Keratinocyte (primary cell): ENCODE results near the gene MIEN1. TPM values are rescaled to one million over a fixed set of nuclear protein-coding genes. Genes with fewer than 3 reads are reported as not detected.

ENCODE experiments used
- DNase-seq: peaks from one replicate; pipeline ENCODE4 v3.0.0-alpha.2; 2011; ENCODE audit warnings: low read depth, missing footprints, low spot score
- FAIRE-seq: peaks from 2 replicates; lab custom pipeline; 2011; peaks lifted over from hg19 to GRCh38; lab: Jason Lieb, UNC
- H2AFZ ChIP-seq: 2 replicates; pipeline ENCODE4 v1.6.0; 2012; ENCODE audit warnings: low read length, control low read depth, inconsistent platforms; ENCODE audit not compliant: control insufficient read depth
- H3K27ac ChIP-seq: 2 replicates; pipeline ENCODE4 v1.5.1; 2011; ENCODE audit warnings: low read length; ENCODE audit not compliant: control insufficient read depth, insufficient read depth
- H3K27me3 ChIP-seq: 3 replicates; pipeline ENCODE4 v1.6.0; 2011; ENCODE audit warnings: low read length; ENCODE audit not compliant: control insufficient read depth, insufficient read depth; ENCODE audit errors: extremely low read depth
- H3K36me3 ChIP-seq, 2 experiments: 2 replicates in 1 of 2; 3 replicates in 1 of 2; pipeline ENCODE4 v1.5.1; 2011; ENCODE audit warnings: low read length in 2 of 2, mild to moderate bottlenecking in 1 of 2; ENCODE audit not compliant: control insufficient read depth in 2 of 2, insufficient read depth in 2 of 2; ENCODE audit errors: extremely low read depth in 1 of 2
- H3K4me1 ChIP-seq: 3 replicates; pipeline ENCODE4 v1.5.1; 2011; ENCODE audit warnings: low read length; ENCODE audit not compliant: control insufficient read depth, insufficient read depth; ENCODE audit errors: extremely low read depth
- H3K4me2 ChIP-seq: 3 replicates; pipeline ENCODE4 v1.6.0; 2011; ENCODE audit warnings: low read depth, low read length; ENCODE audit not compliant: control insufficient read depth, insufficient read depth; ENCODE audit errors: extremely low read depth
- H3K4me3 ChIP-seq, 3 experiments: fragments of 200-600 bp in 1 of 3; sonication (generic) in 1 of 3; 2 replicates in 2 of 3; 3 replicates in 1 of 3; pipeline ENCODE4 v1.5.1; 2011 to 2016; ENCODE audit warnings: low read length in 3 of 3, mild to moderate bottlenecking in 3 of 3, control low read depth in 2 of 3, inconsistent platforms in 1 of 3, low read depth in 1 of 3, mixed read lengths in 1 of 3, mixed run types in 1 of 3, moderate library complexity in 1 of 3; ENCODE audit not compliant: control insufficient read depth in 2 of 3, insufficient read depth in 2 of 3; ENCODE audit errors: extremely low read depth in 1 of 3
- H3K79me2 ChIP-seq: 2 replicates; pipeline ENCODE4 v1.6.0; 2012; ENCODE audit warnings: low read length; ENCODE audit not compliant: control insufficient read depth, insufficient read depth
- H3K9ac ChIP-seq: 3 replicates; pipeline ENCODE4 v1.6.0; 2011; ENCODE audit warnings: low read length; ENCODE audit not compliant: control insufficient read depth, insufficient read depth; ENCODE audit errors: extremely low read depth
- H3K9me1 ChIP-seq: 3 replicates; pipeline ENCODE4 v1.6.0; 2011; ENCODE audit warnings: low read length; ENCODE audit not compliant: control insufficient read depth, insufficient read depth; ENCODE audit errors: extremely low read depth
- H3K9me3 ChIP-seq: 2 replicates; pipeline ENCODE4 v1.5.1; 2012; ENCODE audit warnings: low read depth, low read length; ENCODE audit not compliant: control insufficient read depth
- H4K20me1 ChIP-seq: 3 replicates; pipeline ENCODE4 v1.6.0; 2011; ENCODE audit warnings: low read length; ENCODE audit not compliant: control insufficient read depth, insufficient read depth; ENCODE audit errors: extremely low read depth
- CTCF ChIP-seq, 3 experiments: IDR thresholded peaks in 1 of 3; conservative IDR thresholded peaks in 1 of 3; optimal IDR thresholded peaks in 1 of 3; 2 replicates in 2 of 3; 3 replicates in 1 of 3; pipeline versions ENCODE3 to v1.5.1; 2011; ENCODE audit warnings: low read length in 3 of 3, mild to moderate bottlenecking in 3 of 3, moderate library complexity in 2 of 3, control low read depth in 1 of 3, inconsistent platforms in 1 of 3; ENCODE audit not compliant: insufficient read depth in 2 of 3; ENCODE audit errors: extremely low read depth in 1 of 3
- EZH2 ChIP-seq: IDR thresholded peaks from one replicate; pipeline ENCODE4 v1.6.1; 2012; ENCODE audit warnings: inconsistent platforms, mild to moderate bottlenecking, low read length, moderate library complexity
- dilution Hi-C: fragments of 300-500 bp; cut with MboI; formaldehyde crosslinking; loops from one replicate; pipeline ENCODE4 v1.7.0; 2020; ENCODE audit warnings: low sequenced_read_pairs; ENCODE audit not compliant: extremely low pct_ligation_motif_present
- polyA plus RNA-seq, 5 experiments: library from polyadenylated mRNA; depleted of rRNA in 3 of 5; stranded (reverse) in 3 of 5; stranded (forward) in 1 of 5; unstranded in 1 of 5; fragments of >200 nt; gene quantifications; 1 replicate in 1 of 5; 2 replicates in 3 of 5; 3 replicates in 1 of 5; pipeline versions ENCODE4 v1.2.1 to v1.2.3, GENCODE V29; 2011 to 2012; ENCODE audit warnings: missing spikeins in 2 of 5, low read depth in 1 of 5, low replicate concordance in 1 of 5

The MIEN1 gene
- polyA plus RNA-seq, 1 donor (not counting 4 experiments of a cell fraction or from before 2014, with no cell fraction given), result 38.4 TPM

DNA sequence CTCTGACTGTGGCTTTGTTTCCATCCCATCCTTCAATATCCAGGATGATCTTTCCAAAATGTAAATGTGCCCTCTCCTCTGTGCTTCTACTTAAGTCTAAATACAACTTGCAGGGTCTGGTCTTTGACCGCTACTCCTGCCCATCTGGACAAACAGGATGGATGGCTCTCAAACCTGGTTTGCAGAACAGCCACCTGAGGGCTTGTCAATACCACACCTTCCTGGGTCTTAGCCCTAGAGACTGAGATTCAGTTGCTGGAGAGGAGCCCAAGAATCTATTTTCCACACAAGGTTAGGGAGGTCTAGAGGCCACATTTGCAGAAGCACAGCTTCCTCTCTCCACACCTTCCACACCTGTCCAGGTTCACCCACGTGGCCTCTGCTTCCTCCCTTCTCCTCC lies 5.5 kb upstream of the MIEN1 start:
- Histone ChIP-seq H4K20me1 (no peaks in the 10 kb centered on the region), H3K36me3 (no peaks in the 10 kb centered on the region), H3K9me3 (no peaks in the 10 kb centered on the region), H3K4me1 (peaks cover 16% of the 10 kb centered on the region), H3K4me2 (no peak overlapping the region), H3K27ac (no peak overlapping the region), H3K27me3 (no peaks in the 10 kb centered on the region), H3K9ac (no peak overlapping the region), H2AFZ (no peak overlapping the region), H3K4me3 (no peak overlapping the region), H3K9me1 (no peaks in the 10 kb centered on the region), H3K79me2 (no peaks in the 10 kb centered on the region)
- FAIRE-seq (no peak), DNase-seq (no peak)
- dilution Hi-C loops, result no loop called here
- TF ChIP-seq EZH2, result no peak
- no peak for TF ChIP-seq CTCF (optimal IDR thresholded peaks at IDR 0.05 in 1 of 3, IDR thresholded peaks at IDR 0.05 in 1 of 3, conservative IDR thresholded peaks at IDR 0.05 in 1 of 3; ENCODE audit: extremely low read depth in 1 of 3, insufficient read depth in 2 of 3, low read length in 3 of 3)

GRCh38 chr17:39732586-39732985 lies 2.3 kb upstream of the MIEN1 start:
- H3K36me3 ChIP-seq, result peaks cover 3 to 5% of the 10 kb centered on the region in 2 experiments
- H3K4me3 ChIP-seq, result no peak overlapping the region
- DNase-seq, result no peak
- peaks cover 4% of the 10 kb centered on the region for H3K79me2 ChIP-seq
- dilution Hi-C loops, result no loop called here
- H3K9ac ChIP-seq, result no peak overlapping the region
- no peaks in the 10 kb centered on the region for H3K9me3 ChIP-seq
- H3K4me1 ChIP-seq, result peaks cover 11% of the 10 kb centered on the region
- no peaks in the 10 kb centered on the region for H4K20me1 ChIP-seq
- no peak overlapping the region for H3K27ac ChIP-seq
- H3K4me2 ChIP-seq, result no peak overlapping the region
- no peaks in the 10 kb centered on the region for H3K27me3 ChIP-seq
- H3K9me1 ChIP-seq, result no peaks in the 10 kb centered on the region
- no peak for FAIRE-seq
- no peak overlapping the region for H2AFZ ChIP-seq
- no peak for TF ChIP-seq EZH2
- no peak for TF ChIP-seq CTCF (optimal IDR thresholded peaks at IDR 0.05 in 1 of 3, IDR thresholded peaks at IDR 0.05 in 1 of 3, conservative IDR thresholded peaks at IDR 0.05 in 1 of 3; ENCODE audit: extremely low read depth in 1 of 3, insufficient read depth in 2 of 3, low read length in 3 of 3)
